ENCODE results near the gene TSNAXIP1.

TSNAXIP1 gene, protein sequence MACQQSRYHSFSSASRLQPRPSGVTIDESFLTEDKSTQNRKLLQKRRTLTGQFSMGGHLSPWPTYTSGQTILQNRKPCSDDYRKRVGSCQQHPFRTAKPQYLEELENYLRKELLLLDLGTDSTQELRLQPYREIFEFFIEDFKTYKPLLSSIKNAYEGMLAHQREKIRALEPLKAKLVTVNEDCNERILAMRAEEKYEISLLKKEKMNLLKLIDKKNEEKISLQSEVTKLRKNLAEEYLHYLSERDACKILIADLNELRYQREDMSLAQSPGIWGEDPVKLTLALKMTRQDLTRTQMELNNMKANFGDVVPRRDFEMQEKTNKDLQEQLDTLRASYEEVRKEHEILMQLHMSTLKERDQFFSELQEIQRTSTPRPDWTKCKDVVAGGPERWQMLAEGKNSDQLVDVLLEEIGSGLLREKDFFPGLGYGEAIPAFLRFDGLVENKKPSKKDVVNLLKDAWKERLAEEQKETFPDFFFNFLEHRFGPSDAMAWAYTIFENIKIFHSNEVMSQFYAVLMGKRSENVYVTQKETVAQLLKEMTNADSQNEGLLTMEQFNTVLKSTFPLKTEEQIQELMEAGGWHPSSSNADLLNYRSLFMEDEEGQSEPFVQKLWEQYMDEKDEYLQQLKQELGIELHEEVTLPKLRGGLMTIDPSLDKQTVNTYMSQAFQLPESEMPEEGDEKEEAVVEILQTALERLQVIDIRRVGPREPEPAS

DNA sequence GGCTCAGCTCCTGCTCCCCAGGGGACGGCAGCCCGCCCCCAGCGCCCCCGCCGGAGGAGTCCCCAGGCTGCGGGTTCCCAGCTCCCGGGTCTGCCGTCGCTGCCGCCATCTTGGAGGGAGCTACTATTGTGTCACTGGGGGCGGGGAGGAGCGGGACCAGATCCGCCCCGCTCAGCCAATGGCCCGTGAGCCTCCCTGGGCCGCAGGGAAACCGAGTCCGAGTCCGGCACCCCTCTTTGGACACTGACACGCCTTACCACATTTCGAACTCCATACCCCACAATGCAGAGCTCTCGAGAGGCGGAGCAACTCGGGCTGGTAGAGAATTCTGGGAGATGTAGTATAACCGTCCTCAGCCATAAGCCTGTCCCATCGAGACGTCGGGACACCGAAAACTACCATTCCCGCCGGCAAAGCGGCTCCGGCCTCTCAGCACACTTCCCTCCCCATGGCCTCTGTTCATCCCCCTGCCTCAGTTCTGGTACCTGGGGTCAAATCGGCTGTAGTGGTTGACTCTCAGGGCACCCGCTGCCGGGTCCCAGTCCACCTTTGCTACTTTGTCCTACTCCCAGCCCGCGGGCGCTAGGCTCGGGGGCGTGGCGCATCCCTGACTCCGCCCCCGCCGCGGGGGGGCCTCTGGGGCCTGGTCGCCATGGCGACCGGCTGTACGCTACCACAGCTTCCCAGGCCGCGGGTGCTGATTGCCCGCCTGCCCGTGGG lies at the start of gene TSNAXIP1, which contains the start of gene RANBP10:
Gene TSNAXIP1, plus strand, starts transcription at position 462 of the 720 bp plus-strand sequence. CDS start 261 bp downstream, outside the sequence.
Gene RANBP10, minus strand, starts transcription at position 133 of the 720 bp plus-strand sequence. Its CDS starts 24 bp downstream, at position 109.
- peak; percentile 97 for DNase-seq

DNA sequence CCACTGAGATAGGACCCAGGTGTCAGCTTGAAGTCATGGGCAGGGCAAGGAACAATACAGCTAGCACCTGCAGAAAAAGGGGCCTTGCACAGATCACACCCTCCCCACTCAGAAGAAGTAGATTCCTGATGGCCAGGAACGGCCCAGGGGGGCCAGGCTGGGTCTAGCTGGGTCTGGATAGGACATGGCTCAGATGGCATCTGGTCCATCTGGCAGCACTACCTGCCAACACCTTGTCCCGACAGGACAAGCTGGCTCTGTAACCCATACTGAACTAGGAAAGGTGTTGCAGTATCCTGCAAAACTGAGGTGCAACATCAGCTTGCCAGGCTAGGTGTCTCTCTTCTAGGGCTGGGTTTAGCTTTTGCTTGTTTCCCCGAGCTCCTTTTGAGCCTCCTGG lies 48.7 kb upstream of the TSNAXIP1 start:
- DNase-seq = no peak

DNA sequence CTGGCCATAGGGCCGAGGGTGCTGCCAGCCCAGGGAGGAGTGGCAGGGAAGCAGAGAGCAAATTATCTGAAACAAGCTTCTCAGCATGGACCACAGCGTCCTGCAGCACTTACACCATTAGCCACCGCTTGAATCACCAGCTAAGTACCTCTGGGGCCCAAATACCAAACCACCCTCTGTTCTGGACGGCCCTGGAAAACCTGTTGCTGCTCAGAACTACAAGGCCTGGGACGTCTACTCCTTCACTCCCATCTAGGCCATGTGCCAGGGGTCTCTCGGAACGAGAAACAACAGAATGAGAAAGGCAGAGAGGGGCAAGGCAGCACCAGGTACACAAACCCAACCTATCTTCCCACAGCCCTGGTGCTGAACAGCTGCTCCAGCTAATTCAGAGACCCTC lies 47.7 kb upstream of the TSNAXIP1 start:
- no peak for DNase-seq

DNA sequence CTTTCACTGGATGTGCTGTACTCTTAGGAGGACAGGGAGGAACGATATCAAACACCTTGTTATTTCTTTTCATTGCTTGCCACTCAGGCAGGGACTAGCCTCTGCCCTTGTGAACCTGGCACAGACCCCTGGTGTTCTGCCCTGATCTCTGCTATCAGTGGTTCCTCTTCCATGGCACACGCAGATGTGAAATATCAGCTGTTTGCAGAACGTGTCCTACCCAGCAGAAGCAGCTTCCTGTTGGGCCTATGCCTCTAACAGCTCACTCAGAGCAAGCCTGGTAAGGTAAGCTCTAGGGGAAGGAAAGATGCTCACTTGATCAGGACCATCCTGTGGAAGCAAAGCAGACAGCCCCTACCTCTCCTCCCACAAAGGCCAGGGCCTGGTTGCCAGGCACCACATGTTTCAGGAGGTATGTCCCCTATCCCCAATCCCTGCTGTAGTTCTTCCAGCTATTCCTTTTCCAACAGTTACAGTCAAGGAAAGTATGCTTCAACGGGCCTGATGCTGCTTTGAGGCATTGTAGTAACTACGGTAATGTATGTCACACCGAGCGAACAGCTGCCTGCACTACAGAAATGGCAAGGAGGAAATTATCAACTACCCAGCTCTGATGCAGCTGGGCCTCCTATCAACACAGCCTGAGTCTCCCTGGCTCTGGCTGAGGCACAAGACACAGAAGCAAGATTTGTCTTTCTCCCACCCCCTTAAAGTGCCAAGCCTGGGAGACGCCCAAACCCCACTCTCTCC lies 46.3 kb upstream of the TSNAXIP1 start:
- no peak for DNase-seq

DNA sequence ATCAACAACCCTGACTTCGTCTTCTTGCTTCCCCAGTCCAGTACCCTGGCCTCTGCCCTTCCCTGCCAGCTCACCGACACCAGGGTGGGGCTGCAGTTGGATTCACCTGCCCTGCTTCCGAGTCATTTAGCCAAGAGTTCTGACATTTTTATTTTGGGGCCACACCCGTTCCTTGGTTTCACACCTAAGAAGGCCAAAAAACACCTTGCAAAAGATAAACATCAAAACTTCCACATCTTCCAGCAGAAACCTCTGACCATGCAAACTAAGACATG lies 45.8 kb upstream of the TSNAXIP1 start:
- DNase-seq = no peak

DNA sequence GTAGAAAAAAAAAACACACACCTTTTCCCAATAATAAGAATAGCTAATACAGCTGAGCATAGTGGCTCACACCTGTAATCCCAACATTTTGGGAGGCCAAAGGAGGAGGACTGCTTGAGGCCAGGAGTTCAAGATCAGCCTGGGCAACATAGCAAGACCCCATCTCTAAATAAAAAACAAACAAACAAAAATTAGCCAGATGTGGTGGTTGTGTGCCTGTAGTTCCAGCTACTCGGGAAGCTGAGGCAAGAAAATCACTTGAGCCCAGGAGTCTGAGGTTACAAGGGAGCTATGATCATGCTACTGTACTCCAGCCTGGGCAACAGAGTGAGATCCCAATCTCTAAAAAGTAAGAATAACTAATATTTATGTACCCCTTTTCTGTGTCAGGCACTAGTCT lies 44.8 kb upstream of the TSNAXIP1 start:
- no peak for DNase-seq

DNA sequence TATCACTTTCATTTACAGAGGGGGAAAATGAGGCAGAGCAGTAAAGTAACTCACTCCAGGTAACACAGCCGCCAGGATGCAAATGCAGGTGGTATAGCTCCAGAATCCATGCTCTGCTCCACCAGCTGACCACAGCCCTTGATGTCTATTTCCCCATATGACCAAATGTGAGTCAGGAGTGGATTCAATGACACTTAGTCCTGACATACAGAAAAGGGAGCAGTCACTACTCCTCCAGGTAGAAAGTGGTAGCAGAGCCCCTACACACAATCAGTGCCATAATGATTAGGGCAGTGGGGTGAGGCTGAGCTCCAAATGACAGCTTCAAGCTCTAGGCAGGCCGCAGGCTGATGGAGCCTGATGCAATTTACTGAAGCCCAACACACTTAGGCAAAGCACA lies 44.3 kb upstream of the TSNAXIP1 start:
- DNase-seq = no peak

DNA sequence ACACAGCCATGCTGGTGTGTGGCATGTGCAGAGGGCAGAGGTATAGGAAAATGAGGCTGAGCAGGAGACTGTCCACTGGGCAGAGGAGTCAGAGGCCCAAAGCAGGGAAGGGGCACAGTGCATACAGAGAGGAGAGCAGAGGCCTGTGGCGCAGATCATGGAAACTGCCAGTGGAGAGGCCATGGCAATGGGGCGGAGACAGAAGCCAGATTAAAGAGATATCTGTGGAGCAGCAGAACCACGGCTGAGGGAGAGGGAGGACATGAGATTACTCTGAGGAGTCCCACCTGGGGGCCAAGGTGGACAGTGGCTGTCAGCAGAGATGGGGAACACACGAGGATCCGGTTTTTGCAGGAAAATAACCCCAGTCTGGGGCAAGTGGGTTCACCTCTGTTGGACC lies 43.6 kb upstream of the TSNAXIP1 start:
- no peak for DNase-seq

DNA sequence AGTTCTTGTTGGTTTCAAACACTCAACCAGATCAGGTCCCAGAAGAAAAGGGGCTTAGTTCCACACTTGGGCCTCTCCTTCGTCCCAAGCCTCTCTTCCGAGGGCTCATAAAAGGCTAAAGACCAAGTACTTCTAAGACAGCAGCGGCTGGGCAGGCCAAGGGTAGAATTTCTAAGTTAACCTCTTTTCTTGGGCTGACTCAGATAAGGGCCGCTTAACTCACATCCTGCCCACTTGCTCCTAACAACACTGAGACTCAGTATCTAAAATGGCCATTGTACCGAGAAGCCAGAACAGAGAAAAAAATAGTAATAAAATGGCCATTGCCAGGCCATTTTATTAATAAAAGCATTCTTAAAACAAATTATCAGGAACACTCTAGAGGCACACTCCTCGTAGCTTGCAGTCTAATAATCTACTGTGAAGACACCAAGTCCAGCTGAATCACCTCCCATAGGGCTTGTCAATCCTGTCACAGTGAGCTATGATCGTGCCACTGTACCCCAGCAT lies 42.5 kb upstream of the TSNAXIP1 start:
- no peak for DNase-seq

DNA sequence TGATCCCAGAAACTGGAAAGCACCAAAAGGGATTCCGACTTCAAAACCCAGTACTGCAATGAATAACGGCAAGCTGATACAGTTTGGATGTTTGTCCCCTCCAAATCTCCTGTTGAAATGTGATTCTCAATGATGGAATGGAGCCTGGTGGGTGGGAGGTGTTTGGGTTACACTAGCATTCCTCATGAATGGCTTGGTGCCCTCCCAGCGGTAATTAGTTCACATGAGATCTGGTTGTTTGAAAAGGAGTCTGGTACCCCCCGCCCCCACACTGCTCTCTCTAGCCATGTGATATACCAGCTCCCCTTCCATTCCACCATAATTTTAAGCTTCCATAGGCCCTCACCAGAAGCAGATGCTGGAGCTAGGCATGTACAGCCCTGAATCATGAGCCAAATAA lies 40.4 kb upstream of the TSNAXIP1 start:
- no peak for DNase-seq

DNA sequence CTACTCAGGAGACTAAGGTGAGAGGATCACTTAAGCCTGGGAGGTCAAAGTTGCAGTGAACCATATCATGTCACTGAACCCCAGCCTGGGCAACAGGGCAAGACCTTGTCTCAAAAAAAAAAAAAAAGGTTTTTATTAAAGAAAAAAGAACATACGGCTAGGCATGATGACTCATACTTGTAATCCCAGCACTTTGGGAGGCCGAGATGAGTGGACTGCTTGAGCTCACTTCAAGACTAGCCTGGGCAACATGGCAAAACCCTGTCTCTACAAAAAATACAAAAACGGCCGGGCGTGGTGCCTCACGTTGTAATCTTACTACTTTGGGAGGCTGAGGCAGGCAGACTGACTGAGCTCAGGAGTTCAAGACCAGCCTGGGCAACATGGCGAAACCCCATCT lies 38.7 kb upstream of the TSNAXIP1 start:
- DNase-seq = no peak

DNA sequence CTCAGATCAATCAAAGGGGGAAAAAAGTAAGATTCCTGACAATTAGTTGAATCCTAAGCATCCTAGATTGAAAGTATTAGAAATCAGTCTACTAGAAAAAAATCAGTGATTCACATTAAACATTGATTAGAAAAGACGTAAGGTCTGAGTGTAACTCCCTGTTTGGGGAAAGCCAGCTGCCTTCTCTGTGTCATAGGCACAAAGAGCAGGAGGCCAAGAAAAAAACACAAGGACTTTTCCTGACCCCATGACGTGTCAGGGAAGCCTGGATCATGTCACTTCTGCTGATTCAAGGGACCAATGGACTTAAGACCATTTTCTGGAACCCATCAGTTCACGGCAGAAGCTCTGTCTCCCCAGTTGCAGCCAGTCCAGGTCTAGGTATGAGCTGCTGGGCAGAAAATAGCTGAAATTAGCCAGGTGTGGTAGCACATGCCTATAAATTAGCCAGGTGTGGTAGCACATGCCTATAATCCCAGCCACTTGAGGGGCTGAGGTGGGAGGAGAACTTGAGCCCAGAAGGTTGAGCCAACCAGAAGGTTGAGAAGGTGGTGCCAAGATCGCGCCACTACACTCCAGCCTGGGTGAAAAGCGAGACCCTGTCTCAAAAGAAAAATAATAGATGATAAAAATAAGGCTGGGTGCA lies 36.2 kb upstream of the TSNAXIP1 start:
- no peak for DNase-seq

DNA sequence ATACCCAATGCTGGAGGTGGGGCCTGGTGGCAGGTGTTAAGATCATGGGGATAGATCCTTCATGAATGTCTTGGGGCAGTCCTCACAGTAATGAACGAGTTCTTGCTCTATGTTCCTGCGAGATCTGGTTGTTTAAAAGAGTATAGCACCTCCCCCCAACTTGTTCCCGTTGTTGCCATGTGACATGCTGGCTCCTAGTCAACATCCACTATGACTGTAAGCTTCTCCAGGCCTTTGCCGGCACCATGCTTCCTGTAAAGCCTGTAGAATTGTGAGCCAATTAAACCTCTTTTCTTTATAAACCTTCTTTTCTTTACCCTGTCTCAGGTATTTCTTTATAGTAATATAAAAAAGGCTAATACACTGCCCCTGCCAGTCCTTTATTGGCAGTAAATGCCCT lies 33.6 kb upstream of the TSNAXIP1 start:
- no peak for DNase-seq

DNA sequence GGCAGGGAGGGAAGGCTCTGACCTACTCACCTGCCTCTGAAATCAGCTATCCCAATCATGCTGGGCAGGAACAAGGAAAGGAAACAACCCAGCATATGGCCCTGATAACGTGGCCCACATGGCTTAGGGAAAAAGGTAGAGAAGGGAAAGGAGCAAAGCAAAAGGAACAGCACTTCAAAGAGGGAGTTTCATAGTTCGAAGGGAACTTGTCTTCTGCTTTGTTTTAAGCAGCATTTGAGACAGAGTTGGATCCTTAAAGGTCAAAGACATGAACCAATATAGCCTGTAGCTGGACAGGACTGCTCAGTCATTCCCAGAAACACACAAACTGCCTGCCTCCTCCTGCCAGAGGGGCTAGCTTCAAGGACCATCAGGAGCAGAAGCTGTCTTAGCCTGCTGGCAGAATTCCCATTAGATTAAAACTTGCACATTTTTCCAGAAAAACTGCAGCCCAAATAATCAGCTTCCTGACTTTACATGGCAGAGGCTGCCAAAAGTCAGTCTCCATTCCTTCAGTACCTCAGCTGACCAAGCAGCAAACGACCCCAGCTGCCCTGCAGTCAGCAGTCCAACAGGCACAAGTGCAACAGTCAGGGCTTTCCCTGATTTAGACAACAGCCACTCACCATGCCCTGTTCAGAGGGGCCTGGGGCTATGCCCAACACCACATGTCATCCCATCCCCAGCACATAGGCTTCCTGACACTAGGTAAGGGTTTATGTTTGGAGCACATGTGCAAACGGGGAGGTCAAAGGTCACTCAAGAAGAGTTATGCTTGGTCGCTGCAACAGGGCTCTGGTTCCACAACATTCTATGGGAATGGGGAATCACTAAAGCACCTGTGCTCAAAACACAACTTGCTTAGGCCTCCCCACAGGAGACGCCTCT lies 32.9 kb upstream of the TSNAXIP1 start:
- DNase-seq = no peak

DNA sequence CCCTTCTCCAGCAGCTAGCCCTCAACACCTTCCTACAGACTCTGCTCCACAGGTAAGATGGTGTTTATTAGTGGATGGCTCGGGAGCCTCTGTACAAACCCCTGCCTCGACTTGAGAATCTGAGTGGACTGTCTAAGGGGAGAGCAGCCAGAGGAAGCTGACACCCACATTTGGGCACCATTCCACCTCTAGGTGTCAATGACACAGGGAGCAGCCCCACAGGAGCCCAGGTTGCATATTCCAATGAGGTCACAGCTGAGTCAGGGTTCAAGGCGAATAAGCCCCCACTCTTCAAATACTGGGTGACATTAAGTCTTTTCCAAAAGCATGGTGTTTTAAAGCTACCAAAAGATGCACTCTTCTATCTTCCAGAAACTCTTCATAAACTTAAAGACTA lies 32.2 kb upstream of the TSNAXIP1 start:
- no peak for DNase-seq

DNA sequence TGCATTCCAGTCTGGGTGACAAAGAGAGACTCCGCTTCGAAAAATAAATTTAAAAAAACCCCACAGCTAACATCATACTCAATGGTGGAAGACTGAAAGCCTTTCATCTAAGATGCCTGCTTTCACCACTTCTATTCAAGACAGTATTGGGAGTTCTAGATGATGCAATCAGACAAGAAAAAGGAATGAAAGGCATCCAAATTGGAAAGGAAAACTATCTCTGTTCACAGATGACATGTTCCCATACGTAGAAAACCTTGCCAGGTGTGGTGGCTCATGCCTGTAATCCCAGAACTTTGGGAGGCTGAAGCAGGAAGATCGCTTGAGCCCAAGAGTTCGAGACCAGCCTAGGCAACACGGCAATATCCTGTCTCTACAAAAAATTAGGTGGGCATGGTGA lies 31.4 kb upstream of the TSNAXIP1 start:
- DNase-seq = no peak

DNA sequence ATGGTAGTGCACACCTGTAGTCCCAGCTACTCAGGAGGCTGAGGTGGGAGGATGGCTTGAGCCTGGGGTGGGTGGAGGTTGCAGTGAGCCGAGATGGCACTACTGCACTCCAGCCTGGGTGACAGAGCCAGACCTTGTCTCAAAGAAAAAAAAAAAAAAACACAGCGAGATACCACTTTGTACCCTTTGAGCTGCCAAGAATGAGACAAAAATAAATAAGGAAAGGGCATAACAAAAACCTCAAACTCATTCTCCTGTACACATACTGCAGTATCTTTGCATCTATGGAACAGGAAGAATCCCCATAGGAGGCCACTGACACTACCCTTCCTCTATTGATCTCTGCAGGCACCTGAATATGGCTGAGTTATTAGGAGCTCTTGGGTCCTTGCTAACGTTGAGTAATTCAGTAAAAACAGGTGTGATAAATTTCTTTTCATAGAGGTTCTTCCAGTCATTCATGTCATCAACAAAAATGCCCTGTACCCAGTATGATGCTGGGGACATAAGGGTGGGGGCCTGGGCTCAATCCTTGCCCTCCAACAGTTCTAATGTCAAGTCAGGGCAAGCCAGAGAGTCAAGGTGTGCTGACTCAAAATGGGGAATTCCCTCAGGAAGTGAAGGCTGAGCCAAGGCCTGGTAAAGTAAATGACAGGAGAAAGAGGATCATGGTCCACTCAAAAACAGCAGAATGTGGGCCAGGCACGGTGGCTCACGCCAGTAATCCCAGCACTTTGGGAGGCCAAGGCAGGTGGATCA lies 27.3 kb upstream of the TSNAXIP1 start:
- no peak for DNase-seq

DNA sequence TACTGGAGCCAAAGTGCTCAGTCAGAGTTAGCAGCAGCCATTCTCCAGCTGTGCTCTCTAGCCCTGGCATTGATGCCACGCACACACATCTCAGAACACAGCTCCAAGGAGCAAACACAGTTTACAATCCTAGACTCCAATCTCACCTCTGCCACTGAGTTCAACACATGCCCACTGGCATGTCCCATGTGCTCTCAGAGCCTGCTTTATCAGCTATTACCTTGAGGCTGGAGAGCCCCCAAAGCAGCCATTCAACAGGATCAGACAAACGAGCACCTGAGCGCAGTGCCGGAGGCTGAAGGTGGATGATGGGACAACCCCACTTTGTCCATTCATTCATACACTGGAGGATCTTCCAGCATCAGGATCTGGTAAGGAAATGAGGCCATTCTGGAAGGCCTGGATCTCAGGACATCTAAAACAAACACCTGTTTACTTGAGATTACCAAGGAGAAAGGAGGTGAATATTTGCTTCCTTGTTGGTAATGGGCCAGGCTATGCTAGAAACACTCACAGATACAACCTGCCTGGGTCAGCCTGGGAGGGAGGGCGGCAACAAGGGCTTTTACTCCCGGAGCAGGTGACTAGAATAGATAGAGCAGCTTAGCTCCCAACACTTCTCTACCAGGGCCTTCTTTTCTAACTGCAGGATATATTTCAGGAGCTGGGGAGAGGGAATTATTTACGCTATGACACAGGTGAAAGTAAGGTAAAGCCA lies 25.7 kb upstream of the TSNAXIP1 start:
- DNase-seq = no peak

DNA sequence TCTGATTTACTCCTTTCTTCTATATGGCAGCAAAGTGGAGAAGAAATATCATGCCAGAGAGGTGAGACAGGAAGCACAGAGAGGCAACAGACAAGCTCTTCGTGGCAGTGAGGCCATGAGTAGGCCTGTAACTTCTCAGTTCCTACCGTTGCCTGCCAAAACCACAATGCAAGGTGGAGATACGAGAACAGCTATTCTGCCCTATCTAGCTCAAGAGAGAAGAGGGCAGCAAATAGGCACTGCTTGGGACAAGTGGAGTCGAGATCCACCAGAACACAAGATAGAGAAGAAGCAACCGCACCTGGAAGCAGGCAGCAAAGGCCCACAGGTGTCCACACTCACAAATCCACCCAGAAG lies 25.1 kb upstream of the TSNAXIP1 start:
- DNase-seq = peak; percentile 11

Measured in activated CD4-positive, alpha-beta T cell treated with anti-CD3 and anti-CD28 coated beads for 48 hours (primary cell).